GM10266 (cell line): ENCODE results near the gene STIP1.

ENCODE experiments used
- DNase-seq: peaks from one replicate; pipeline ENCODE4 v3.0.0; 2012; ENCODE audit errors: extremely low spot score
- TF ChIP-seq, protein P1 (sequence below): IDR thresholded peaks from 2 replicates; pipeline ENCODE4 v1.5.1; 2012; ENCODE audit warnings: mild to moderate bottlenecking, low read depth; ENCODE audit not compliant: control insufficient read depth, insufficient read depth; ENCODE audit errors: missing control alignments

The STIP1 gene

DNA sequence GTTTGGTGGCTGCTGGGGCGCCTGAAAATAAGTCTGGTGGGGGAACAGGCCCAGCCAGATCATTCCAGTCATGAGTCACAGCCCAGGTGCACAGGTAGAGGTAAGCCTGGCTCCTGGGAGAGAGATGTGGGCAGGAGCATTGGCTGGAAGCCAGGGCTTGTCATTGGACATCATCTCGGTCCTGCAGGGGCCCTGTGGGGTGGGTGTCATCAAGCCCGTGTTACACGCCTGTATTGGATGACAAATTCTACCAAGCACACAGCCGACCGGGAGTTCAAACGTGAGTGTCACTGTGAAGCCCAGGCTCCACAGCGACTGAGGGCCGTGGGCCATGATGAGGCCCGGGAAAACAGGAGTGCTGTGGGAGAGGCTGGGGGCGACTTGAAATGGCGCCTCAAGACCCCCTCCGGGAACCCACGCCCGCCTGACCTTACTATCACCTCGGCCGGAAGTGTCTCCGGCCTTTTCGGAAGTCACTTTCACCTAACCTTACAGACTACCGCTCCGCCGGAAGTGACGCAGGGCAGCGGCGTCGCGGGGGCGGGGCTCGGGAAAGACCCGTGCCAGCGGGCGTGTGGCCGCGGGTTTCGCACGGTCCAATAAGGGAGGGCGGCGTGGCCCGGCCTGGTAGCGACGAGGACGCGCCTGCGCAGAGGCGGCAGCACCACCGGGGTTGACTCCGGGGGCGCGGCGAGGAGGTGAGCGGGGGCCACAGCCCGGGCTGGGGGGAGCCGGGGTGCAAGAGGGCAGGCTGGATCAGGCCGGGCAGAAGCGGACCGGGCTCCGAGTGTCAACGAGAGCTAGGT lies 54.7 kb downstream of the STIP1 start, which contains the start of gene FKBP2:
Gene FKBP2 (plus strand): TSS at position 661 of the 806 bp plus-strand sequence. CDS start 1,293 bp downstream, outside the sequence.
- DNase-seq: peak; percentile 97
- TF ChIP-seq, protein P1, sequence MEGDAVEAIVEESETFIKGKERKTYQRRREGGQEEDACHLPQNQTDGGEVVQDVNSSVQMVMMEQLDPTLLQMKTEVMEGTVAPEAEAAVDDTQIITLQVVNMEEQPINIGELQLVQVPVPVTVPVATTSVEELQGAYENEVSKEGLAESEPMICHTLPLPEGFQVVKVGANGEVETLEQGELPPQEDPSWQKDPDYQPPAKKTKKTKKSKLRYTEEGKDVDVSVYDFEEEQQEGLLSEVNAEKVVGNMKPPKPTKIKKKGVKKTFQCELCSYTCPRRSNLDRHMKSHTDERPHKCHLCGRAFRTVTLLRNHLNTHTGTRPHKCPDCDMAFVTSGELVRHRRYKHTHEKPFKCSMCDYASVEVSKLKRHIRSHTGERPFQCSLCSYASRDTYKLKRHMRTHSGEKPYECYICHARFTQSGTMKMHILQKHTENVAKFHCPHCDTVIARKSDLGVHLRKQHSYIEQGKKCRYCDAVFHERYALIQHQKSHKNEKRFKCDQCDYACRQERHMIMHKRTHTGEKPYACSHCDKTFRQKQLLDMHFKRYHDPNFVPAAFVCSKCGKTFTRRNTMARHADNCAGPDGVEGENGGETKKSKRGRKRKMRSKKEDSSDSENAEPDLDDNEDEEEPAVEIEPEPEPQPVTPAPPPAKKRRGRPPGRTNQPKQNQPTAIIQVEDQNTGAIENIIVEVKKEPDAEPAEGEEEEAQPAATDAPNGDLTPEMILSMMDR: no peak

DNA sequence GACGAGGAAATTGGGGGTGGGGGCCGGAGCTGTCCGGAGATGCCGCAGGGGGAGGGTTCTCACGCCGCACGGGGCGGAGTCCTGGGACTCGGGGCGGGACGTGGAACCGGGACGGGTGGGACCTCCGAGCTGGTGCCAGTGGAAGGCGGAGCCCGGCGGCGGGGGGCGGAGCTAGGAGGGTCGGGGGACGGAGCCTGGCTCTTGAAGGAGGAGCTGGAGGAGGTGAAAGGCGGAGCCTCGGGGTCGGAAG lies 55.2 kb downstream of the STIP1 start:
- TF ChIP-seq, protein P1: no peak
- peak; percentile 99 for DNase-seq

DNA sequence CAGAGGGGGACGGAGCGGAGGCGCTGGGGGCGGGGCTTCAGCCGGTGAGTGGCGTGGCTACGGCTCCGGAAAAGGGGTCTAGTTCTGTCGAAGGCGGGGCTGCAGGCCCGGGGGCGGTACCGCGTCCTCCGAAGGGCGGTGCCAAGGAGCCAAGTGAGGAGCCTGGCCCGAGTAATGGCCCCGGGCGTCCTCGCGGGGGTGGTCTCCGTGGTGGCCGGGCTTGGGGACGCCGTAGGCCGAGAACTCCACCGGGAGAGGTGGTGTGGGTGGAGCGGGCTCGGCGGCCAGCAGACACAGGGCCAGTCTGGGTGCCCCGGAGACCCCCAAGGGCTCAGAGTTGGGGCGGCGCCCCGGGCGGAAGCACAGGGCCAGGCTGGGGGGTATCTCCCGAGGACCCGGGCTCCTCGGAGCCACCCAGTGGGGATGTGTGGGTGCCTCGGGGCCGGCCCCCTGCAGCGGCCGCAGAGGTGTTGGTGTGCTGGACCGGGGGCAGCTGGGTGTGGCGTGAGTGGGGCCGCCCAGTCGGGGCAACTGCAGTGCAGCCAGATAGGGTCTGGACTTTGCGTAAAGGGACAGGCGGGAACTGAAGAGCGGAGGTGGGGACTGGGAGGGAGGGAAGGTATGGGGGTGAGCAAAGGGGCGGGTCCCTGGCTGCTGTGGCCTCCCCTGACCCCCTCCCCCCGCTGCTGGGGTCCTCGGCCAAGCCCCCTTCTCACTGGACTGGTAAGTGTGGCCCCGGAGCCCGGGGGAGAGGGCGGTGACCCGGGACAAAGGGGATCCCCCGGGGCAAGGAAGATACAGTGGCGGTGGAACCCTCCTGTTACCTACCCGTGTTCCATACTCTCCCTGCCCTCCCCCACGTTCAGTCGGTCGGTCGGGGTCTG lies 55.8 kb downstream of the STIP1 start:
- TF ChIP-seq, protein P1: no peak
- peak; percentile 66 for DNase-seq

DNA sequence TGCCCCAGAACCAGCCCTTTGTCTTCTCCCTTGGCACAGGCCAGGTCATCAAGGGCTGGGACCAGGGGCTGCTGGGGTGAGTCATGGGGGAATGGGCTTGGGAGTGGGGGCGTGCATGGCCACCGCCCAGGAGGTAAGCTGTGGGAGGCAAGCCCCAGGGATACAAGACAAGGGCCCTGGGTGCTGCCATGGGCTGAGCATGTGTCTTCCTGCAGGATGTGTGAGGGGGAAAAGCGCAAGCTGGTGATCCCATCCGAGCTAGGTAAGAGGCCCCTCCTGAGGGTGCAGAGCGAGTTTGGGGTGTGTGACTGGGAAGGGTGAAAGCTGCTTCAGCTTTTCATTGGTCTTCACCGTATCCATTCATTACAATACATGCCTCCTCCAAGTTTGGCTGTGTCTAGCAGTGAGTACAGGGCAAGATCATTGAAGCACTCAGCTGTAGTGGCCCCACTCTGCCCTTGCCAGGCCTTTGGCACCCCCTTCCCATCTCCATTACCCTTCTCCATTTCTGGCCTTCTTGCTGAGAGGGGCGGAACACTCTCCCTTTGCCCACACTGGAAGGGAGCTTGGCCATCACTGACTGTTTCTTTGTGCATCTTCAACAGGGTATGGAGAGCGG lies 57.4 kb downstream of the STIP1 start:
- TF ChIP-seq, protein P1: no peak
- no peak for DNase-seq

DNA sequence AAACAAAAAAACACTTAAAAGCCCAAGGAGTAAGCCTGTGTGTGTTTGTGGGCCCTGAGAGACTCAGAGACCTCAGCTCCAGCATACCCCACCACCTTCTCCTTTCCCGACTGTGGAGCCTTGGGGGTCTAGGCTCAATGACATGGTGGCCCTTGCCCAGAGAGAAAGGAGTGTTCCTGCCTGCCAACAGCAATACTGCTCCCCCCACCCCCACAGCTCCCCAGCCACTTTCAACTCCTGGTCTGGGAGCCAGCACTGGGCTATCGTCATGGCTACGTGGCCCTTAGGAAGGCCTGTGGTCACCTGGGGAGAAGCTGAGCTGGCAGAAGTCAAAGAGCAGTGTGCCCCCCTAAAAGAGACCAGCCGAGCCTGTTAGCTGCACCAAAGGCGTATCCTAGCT lies 58.1 kb downstream of the STIP1 start:
- DNase-seq: no peak
- TF ChIP-seq, protein P1: no peak

DNA sequence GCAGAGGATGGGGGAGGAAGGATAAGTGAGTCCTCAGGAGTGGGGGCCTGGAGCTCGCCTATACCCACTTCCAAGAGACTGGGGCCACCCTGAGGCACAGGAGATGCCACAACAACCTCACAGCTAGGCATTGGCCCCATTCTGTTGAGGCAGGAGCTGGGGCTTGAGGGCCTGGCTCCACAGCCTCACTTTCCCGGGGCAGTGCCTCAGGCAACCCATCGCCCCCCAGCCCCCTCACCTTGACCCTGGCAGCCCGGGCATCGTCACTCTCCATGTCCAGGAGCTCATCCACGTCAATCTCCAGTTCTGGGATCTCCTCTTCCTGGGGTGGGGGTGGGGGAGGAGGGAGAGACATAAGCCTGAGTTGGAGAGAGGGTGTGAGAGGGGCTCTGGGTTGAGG lies 59.0 kb downstream of the STIP1 start:
- TF ChIP-seq, protein P1: no peak

More for the DNA sequence above, 59.0 kb downstream of the STIP1 start:
- no peak for DNase-seq
